SKM-1 treated with dmso at 0.1 percent for 144 hours (cell line): Measurements from ENCODE around the gene SUN3.
"Not testable (repeated sequence)": the region's sequence is repeated elsewhere in the genome, so short reads cannot be mapped to it uniquely, and the experiment has no call there.

Experiments used
- DNase-seq: peaks from one replicate; lab custom pipeline; 2025; ENCODE audit not compliant: unreplicated experiment; lab: John Stamatoyannopoulos, UW

SUN3 gene

DNA sequence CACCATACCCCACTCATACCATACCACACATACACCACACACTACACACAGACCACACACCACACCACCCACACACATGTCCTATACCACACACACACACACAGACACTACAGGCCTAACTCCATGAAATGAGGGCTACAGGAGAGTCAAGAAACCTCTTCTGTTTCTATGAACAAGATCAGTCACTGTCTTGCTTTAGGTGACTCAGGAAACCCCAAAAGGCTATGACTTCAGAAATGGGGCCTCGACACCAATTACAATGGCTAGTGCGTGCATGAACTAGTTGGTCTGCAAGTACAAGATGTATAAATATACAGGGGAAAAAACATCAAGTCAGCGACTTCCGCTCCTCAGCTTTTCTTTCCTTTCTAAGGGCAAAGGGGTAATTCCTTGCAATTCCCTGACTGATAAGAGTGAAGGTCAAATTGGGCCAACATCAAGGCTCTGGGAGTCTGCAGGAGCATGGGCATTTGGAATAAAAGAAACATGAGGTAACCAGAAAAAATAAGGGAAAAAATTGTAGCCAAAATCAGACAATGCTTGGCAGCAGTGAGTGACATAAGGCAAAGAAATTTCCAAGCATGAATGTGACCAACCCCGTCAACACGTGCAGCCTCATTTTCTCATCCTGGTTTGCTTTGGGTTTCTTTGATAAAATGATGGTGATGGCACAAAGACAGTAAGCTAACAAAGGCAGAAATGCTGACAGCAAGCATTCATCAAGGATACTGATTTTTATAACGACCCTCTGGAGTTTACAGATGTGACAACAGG lies 82.1 kb downstream of the SUN3 start:
- no peak for DNase-seq

DNA sequence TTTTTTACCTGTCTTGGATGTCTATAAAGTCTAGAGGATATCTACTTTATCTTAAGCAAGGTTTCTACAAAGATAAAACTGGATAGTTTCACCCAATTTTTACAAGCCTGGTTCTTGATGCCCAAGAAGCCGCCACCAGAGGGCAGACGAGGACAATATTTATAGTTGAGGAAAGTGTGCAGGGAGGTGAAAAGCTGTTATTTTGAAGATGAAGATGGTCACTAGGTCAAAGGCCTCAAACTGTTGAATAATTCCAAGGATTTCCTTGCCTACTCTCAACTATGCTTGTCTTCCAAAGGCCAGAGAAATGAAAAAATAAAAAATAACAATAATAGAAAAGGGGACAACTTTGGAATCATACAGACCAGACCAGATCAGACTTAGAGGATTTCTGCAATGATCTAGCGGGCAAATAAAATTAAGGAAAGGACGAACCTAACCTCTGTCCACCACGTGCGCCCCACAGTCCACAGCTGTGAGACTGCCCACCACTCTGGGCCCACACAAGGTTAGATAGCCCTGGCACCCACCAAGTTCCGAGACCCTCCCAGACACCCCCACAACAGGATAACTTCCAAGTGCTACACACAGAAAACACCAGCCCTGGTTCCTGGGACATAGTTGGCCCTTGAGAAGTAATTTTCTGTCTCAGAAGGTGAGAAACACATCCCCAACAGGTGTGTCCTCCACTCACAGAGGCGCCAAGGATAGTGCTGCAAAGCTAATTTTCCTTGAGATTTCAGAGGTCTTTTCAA lies 83.5 kb downstream of the SUN3 start:
- peak; percentile 37 for DNase-seq

GRCh38 chr7:47944536-47945260 lies 84.2 kb downstream of the SUN3 start:
- DNase-seq, result no peak

GRCh38 chr7:47943676-47944474 lies 85.0 kb downstream of the SUN3 start:
- DNase-seq, result no peak

GRCh38 chr7:47942651-47943050 lies 86.3 kb downstream of the SUN3 start:
- DNase-seq, result not testable (repeated sequence)

- DNase-seq, result no peak
Measured at GRCh38 chr7:47942132-47942531, 86.8 kb downstream of the SUN3 start.

DNA sequence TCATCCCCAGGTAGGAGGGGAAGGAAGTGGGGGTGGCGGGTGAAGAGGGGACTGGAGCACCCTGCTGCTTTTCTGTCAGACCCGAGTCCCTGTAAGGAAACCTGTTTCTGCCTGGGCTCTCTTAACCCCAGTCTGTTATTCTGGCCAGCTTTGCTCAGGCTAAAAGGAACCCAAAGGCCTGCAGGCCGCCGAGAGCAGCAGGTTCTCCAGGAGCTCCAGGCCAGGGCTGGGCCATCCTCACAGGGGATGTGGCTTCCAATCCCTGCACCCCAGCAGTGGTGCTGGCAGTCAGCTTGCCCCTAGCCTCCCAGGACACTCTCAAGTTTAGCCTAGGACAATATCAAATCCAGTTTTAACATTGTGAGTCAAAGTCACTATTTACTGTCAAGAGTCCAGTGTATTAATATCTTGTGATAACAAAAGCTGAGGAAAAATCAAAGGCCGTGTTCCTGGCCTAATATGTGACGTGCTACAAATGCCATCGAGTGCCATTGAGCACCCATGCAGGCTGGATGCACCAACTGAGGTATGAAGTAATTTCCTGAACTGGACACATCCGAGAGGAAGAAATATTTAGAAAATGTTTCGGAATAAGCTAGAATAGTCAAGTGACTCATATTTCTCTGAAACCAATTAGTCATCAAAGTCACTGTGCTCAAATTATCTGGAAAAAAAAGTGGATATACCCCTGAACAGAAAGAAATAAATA lies 87.6 kb downstream of the SUN3 start:
- DNase-seq, result no peak

DNA sequence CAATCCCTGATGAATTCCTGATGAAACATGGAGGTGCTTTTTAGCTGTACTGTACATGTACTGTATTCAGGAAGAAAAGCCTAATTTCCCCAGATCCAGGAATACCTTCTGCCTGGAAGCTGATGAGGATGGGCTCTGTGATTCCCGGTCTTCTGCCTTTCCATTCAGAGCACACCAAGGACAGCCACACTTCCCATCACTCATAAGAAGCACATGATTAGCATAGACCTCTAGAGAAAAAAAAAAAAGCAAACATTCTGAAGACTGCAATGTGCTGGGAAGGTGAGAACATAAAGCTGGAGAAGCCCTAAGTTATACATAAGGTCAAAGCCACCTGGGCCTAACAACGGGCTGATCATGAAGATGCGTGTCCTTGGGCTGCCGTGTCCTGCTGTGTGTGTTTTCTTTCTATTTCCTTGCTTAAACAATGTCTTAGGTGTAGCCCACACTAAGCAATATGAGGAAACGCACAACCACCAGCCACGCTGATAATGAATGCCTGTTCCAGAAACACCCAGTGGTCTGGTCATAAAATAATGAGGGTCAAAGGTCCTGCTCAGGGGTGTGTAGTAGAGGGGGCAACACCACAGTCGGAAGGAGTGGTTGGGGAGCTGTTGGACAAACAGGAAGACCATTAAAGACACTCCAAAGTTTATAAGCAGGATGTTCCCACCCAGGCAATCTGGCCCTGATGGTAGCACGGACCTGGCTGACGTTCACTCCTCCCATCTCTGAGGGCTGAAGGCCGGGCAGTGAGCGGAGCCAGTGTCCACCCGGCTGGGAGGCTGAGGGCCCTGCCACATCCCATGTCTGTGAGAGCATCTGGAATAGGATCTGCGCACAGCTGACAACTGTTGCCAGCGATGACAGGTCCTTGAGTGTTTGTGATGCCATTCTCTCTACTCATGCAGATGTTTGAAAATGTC lies 88.6 kb downstream of the SUN3 start:
- no peak for DNase-seq

GRCh38 chr7:47939425-47940036 lies 89.4 kb downstream of the SUN3 start:
- DNase-seq, result no peak

- no peak for DNase-seq
Measured at GRCh38 chr7:47938574-47939165, 90.2 kb downstream of the SUN3 start.

GRCh38 chr7:47937711-47938573 lies 91.0 kb downstream of the SUN3 start:
- no peak for DNase-seq
